Measurements from ENCODE around the gene SPSB1. TPM values are rescaled to one million over a fixed set of nuclear protein-coding genes. Genes with fewer than 3 reads are reported as not detected.

The SPSB1 gene
- total and polyA plus RNA-seq, 2 donors from 2014 or later, result 12.7 to 25.9 TPM

DNA sequence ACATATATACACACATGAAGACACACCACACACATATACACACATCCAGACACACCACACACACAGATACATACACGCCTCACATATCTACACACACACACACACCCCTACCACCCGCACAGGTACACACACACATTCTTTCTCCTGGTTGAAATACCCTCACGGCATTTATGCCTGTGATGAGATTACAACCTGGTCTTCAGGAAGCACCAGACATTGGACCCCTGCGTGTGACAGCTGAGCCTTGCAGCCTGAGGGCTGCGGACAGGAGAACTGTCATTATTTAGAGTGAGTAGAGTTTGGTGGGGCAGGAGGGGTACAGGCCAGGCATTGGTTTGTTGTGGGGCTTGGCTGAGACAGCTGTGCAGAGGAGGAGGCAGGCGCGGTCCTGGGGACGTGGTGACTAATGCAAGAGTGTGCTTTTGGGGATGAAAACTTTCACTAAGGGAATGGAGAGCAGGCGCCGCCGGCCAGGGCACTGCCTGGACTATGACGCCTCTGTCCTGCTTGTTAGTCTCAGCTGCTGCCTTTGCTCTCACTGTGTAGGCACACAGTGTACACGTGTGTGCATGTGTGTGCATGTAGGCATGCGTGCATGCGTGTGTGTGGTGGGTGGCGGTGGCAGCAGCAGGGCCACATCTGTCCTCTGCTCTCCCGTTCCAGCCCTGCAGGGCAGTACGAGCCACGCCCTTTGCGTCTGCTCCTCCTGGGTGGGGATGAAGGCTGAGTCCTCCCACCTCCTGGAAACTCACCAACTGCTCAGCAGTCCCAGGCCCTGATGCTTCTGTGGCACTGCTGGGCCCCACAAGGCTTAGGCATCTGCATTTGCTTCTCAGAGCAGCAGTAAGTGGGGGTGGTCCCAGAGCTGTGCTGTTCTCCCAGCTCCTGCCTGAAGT, 57.6 kb downstream of the SPSB1 start:
- H3K36me3 ChIP-seq (ENCODE audit: control insufficient read depth in 2 of 3, insufficient read depth in 3 of 3, low read length in 3 of 3), result no peaks in the 10 kb centered on the region
- H3K4me1 ChIP-seq (ENCODE audit: control insufficient read depth in 2 of 3, insufficient read depth in 2 of 3, low read depth in 1 of 3, low read length in 3 of 3), result peaks cover 0 to 7% (median 6%) of the 10 kb centered on the region in 3 donors
- H3K27ac ChIP-seq (ENCODE audit: low read depth in 2 of 2, low read length in 2 of 2), result no peak overlapping the region
- TF ChIP-seq, protein P1, sequence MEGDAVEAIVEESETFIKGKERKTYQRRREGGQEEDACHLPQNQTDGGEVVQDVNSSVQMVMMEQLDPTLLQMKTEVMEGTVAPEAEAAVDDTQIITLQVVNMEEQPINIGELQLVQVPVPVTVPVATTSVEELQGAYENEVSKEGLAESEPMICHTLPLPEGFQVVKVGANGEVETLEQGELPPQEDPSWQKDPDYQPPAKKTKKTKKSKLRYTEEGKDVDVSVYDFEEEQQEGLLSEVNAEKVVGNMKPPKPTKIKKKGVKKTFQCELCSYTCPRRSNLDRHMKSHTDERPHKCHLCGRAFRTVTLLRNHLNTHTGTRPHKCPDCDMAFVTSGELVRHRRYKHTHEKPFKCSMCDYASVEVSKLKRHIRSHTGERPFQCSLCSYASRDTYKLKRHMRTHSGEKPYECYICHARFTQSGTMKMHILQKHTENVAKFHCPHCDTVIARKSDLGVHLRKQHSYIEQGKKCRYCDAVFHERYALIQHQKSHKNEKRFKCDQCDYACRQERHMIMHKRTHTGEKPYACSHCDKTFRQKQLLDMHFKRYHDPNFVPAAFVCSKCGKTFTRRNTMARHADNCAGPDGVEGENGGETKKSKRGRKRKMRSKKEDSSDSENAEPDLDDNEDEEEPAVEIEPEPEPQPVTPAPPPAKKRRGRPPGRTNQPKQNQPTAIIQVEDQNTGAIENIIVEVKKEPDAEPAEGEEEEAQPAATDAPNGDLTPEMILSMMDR (IDR thresholded peaks at IDR 0.05; ENCODE audit: borderline replicate concordance, extremely low read depth, insufficient read depth), result no peak
- no peak overlapping the region for H3K9ac ChIP-seq (ENCODE audit: low read length in 3 of 3)
- intact Hi-C loops (cut with DNase I), result loop anchor here (10.0 kb wide), 1 partner anchor 105 kb away; no protein-coding TSS in a partner anchor
- DNase-seq (peak in 2 of 5 donors; percentile 51 to 55), FAIRE-seq (no peak)
- H3K9me3 ChIP-seq (ENCODE audit: control insufficient read depth in 2 of 3, insufficient read depth in 1 of 3, low read length in 3 of 3), result no peaks in the 10 kb centered on the region
- no peaks in the 10 kb centered on the region for H3K27me3 ChIP-seq (ENCODE audit: control insufficient read depth, insufficient read depth, low read length)
- no peak overlapping the region for H3K4me3 ChIP-seq (ENCODE audit: low read length in 3 of 3)

- no peak for DNase-seq
- no peaks in the 10 kb centered on the region for H3K27me3 ChIP-seq (ENCODE audit: control insufficient read depth, insufficient read depth, low read length)
- FAIRE-seq, result no peak
- intact Hi-C loops (cut with DNase I), result loop anchor here (10.0 kb wide), 1 partner anchor 104 kb away; no protein-coding TSS in a partner anchor
- no peaks in the 10 kb centered on the region for H3K9me3 ChIP-seq (ENCODE audit: control insufficient read depth in 2 of 3, insufficient read depth in 1 of 3, low read length in 3 of 3)
- H3K27ac ChIP-seq (ENCODE audit: low read depth in 2 of 2, low read length in 2 of 2), result no peak overlapping the region
- H3K4me1 ChIP-seq (ENCODE audit: control insufficient read depth in 2 of 3, insufficient read depth in 2 of 3, low read depth in 1 of 3, low read length in 3 of 3), result peaks cover 0 to 7% (median 6%) of the 10 kb centered on the region in 3 donors
- TF ChIP-seq, protein P1 (IDR thresholded peaks at IDR 0.05; ENCODE audit: borderline replicate concordance, extremely low read depth, insufficient read depth), result no peak
- H3K9ac ChIP-seq (ENCODE audit: low read length in 3 of 3), result no peak overlapping the region
- peaks cover 0 to 2% (median 2%) of the 10 kb centered on the region in 3 donors for H3K36me3 ChIP-seq (ENCODE audit: control insufficient read depth in 2 of 3, insufficient read depth in 3 of 3, low read length in 3 of 3)
- no peak overlapping the region for H3K4me3 ChIP-seq (ENCODE audit: low read length in 3 of 3)
Observed at GRCh38 chr1:9350960-9351359, 58.3 kb downstream of the SPSB1 start.

GRCh38 chr1:9351654-9352271, 59.1 kb downstream of the SPSB1 start:
- H3K4me3 ChIP-seq (ENCODE audit: low read length in 3 of 3), result no peak overlapping the region
- H3K27ac ChIP-seq (ENCODE audit: low read depth in 2 of 2, low read length in 2 of 2), result no peak overlapping the region
- no peak for FAIRE-seq
- peaks cover 0 to 9% (median 7%) of the 10 kb centered on the region in 3 donors for H3K36me3 ChIP-seq (ENCODE audit: control insufficient read depth in 2 of 3, insufficient read depth in 3 of 3, low read length in 3 of 3)
- H3K9me3 ChIP-seq (ENCODE audit: control insufficient read depth in 2 of 3, insufficient read depth in 1 of 3, low read length in 3 of 3), result no peaks in the 10 kb centered on the region
- H3K4me1 ChIP-seq (ENCODE audit: control insufficient read depth in 2 of 3, insufficient read depth in 2 of 3, low read depth in 1 of 3, low read length in 3 of 3), result peaks cover 0 to 7% (median 6%) of the 10 kb centered on the region in 3 donors
- TF ChIP-seq, protein P1 (IDR thresholded peaks at IDR 0.05; ENCODE audit: borderline replicate concordance, extremely low read depth, insufficient read depth), result no peak
- no peak for DNase-seq
- H3K27me3 ChIP-seq (ENCODE audit: control insufficient read depth, insufficient read depth, low read length), result no peaks in the 10 kb centered on the region
- no peak overlapping the region for H3K9ac ChIP-seq (ENCODE audit: low read length in 3 of 3)
- intact Hi-C loops (cut with DNase I), result loop anchor here (10.0 kb wide), 1 partner anchor 103 kb away; no protein-coding TSS in a partner anchor

Data from kidney (tissue), 14 donors.